HEK293T (cell line): ENCODE measurements around the gene ERVFRD-1.

Experiments
- HDGF ChIP-seq: fragments of 450-650 bp; IDR thresholded peaks from 2 replicates; pipeline ENCODE4 v1.6.1; 2017; ENCODE audit warnings: antibody characterized with exemption, borderline replicate concordance
- PKNOX1 ChIP-seq: fragments of 450-650 bp; IDR thresholded peaks from 2 replicates; pipeline ENCODE4 v1.6.1; 2016
- TARDBP ChIP-seq: fragments of 450-650 bp; IDR thresholded peaks from 2 replicates; pipeline ENCODE4 v1.6.1; 2016

- no peak for TF ChIP-seq PKNOX1
- TF ChIP-seq HDGF = no peak
- TF ChIP-seq TARDBP = no peak
These were observed 30.9 kb upstream of the ERVFRD-1 start for GRCh38 chr6:11142296-11143027.
